Testis (tissue), 5 donors: ENCODE measurements around the gene CFD. TPM values are rescaled to one million over a fixed set of nuclear protein-coding genes. Genes with fewer than 3 reads are reported as not detected.

ENCODE experiments used
- DNase-seq: peaks from one replicate; pipeline ENCODE4 v3.0.0-alpha.2; 2019
- H3K27ac ChIP-seq, 2 donors: fragments of 200-600 bp; sonication (generic); one replicate each; pipeline ENCODE4 v1.5.1; 2019
- H3K27me3 ChIP-seq: fragments of 200-600 bp; sonication (generic); one replicate; pipeline ENCODE4 v1.5.1; 2019
- H3K36me3 ChIP-seq: fragments of 200-600 bp; sonication (generic); one replicate; pipeline ENCODE4 v1.5.1; 2017; ENCODE audit warnings: low read depth; ENCODE audit errors: missing control alignments
- H3K4me1 ChIP-seq: fragments of 200-600 bp; sonication (generic); one replicate; pipeline ENCODE4 v1.5.1; 2019
- H3K4me3 ChIP-seq, 2 donors: fragments of 200-600 bp; sonication (generic); one replicate each; pipeline ENCODE4 v1.5.1; 2017 to 2019
- H3K9me3 ChIP-seq: fragments of 200-600 bp; sonication (generic); one replicate; pipeline ENCODE4 v1.5.1; 2017
- POLR2A ChIP-seq: fragments of 450-650 bp; IDR thresholded peaks from one replicate; pipeline ENCODE4 v1.6.1; 2017; ENCODE audit warnings: antibody characterized with exemption, mild to moderate bottlenecking, moderate library complexity
- WGBS, 2 donors: methylation state at CpG; one replicate each; pipeline ENCODE4 v1.1.5; 2018; 5-methylcytosine and 5-hydroxymethylcytosine counted together
- intact Hi-C: fragments of 100-400 bp; cut with DNase I; formaldehyde crosslinking; loops from one replicate; pipeline ENCODE4 v1.15.1; 2023; ENCODE audit warnings: low total_unique reads
- long read RNA-seq, 2 donors: transcript quantifications; one replicate each; lab custom pipeline, GENCODE V29; 2026
- polyA plus RNA-seq: library from polyadenylated mRNA; stranded (reverse); fragments of 350-450 nt; fragmentation: Illumina TruSeq; extraction: RNeasy Lipid Tissue Mini Kit (QIAGEN cat#74804); gene quantifications from one replicate; pipeline ENCODE4 v1.2.3, GENCODE V29; 2014; ENCODE audit warnings: low read depth, low replicate concordance; ENCODE audit not compliant: insufficient read depth
- total RNA-seq, 2 donors: library from RNA; depleted of rRNA; stranded (reverse); fragments of >200 nt; gene quantifications; one replicate each; pipeline ENCODE4 v1.2.3, GENCODE V29; 2016
- TF ChIP-seq, protein P1 (sequence below), 3 experiments: fragments of 450-650 bp in 2 of 3; fragments of 200-600 bp in 1 of 3; sonication (generic) in 1 of 3; IDR thresholded peaks; one replicate each; pipeline ENCODE4 v1.5.1; 2016 to 2019; ENCODE audit warnings: antibody characterized with exemption in 3 of 3, mild to moderate bottlenecking in 2 of 3, moderate library complexity in 1 of 3

The CFD gene
- total RNA-seq (100 to 1,000 TPM in 1 of 2 donors, 10 to 100 TPM in 1; 83.1 to 185 TPM), polyA plus RNA-seq (84.3 TPM)
- long read RNA-seq, donor 1, result 0 reads
- long read RNA-seq, donor 2, partial matches to known transcripts, result 0 of 2 reads
- long read RNA-seq, donor 2, other reads (novel, unspliced or antisense), result 0 of 2 reads

DNA sequence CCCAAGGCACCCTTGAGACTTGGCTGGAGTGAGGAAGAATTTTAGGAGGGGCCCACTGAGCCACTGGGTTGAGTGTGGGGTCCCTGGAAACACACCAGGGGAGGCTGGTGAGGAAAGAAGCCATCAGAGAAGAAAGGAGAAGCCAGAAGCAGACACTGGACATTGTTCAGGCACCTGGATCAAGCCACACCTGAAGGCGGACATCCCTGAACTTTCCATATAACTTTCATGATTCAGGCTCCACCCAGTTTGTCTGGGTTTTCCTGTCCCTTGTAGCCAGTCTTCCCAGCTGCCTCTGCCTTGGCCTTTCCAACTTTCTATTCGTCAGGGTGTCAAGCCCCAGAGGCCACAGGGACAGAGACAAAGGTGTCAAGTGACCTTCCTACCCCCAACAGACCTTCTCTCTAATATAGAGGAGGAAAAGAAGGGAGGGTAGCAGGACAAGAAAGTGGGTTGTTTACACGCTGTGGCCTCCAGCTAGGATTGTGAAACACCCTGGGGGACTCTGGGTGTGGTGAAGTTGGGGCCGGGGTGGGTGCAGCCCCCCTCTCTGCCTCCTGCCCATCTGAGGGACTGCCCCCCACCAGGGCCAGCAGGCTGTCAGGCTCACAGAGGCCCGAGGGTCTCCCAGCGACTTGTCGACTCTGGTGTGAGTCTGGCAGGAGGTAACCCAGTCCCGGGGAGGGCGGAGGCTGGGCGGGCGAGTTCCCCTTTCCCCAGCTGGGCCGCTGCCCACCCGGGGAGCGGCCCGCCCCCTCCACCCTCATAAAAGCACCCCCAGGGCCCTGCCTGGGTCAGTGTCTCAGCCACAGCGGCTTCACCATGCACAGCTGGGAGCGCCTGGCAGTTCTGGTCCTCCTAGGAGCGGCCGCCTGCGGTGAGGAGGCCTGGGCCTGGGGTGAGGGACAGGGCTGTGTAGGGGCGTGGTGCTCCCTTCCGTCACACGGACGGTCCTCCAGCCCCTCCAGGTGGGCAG is at the start of gene CFD:
TSS of gene CFD (plus strand) at position 797 of the 976 bp plus-strand sequence. CDS start at position 823, 26 bp downstream.
- TF ChIP-seq, protein P1, sequence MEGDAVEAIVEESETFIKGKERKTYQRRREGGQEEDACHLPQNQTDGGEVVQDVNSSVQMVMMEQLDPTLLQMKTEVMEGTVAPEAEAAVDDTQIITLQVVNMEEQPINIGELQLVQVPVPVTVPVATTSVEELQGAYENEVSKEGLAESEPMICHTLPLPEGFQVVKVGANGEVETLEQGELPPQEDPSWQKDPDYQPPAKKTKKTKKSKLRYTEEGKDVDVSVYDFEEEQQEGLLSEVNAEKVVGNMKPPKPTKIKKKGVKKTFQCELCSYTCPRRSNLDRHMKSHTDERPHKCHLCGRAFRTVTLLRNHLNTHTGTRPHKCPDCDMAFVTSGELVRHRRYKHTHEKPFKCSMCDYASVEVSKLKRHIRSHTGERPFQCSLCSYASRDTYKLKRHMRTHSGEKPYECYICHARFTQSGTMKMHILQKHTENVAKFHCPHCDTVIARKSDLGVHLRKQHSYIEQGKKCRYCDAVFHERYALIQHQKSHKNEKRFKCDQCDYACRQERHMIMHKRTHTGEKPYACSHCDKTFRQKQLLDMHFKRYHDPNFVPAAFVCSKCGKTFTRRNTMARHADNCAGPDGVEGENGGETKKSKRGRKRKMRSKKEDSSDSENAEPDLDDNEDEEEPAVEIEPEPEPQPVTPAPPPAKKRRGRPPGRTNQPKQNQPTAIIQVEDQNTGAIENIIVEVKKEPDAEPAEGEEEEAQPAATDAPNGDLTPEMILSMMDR (IDR thresholded peaks at IDR 0.05), result no peak
- TF ChIP-seq POLR2A, result no peak
- no peaks in the 10 kb centered on the region for H3K9me3 ChIP-seq
- H3K27ac ChIP-seq, result peak within 1 kb of the TSS; percentile 3 to 80
- intact Hi-C loops, result no loop called here
- peaks cover 5% of the 10 kb centered on the region for H3K4me1 ChIP-seq
- WGBS, 2 donors, result 28 to 34% methylated on average over 8 to 21 of the region's 24 CpGs
- H3K36me3 ChIP-seq, result no peaks in the 10 kb centered on the region
- peak; percentile 58 for DNase-seq
- H3K4me3 ChIP-seq, result peak within 1 kb of the TSS; percentile 37 to 55
- H3K27me3 ChIP-seq, result no peaks in the 10 kb centered on the region

DNA sequence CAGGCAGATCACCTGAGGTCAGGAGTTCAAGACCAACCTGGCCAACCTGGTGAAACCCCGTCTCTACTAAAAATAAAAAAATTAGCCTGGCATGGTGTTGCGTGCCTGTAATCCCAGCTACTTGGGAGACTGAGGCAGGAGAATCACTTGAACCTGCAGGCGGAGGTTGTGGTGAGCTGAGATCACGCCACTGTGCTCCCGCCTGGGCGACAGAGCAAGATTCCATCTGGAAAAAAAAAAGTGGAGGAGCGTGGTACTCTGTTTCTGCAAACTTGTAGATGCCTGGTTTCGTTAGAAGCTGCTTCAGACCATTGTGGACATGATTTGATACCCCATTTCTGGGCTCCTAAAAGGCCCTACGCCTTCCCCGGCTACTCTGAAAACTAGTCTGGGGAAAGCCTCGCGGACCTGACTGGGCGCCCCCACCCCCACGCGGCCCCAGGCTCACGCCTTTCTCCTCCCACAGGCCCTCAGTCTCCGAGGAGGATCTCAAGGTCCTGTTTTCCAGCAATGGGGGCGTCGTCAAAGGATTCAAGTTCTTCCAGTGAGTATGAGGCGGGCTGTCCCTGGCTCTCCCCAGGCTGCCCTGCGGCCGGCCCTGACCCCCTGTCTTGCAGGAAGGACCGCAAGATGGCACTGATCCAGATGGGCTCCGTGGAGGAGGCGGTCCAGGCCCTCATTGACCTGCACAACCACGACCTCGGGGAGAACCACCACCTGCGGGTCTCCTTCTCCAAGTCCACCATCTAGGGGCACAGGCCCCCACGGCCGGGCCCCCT is 49.2 kb upstream of the CFD start:
- TF ChIP-seq POLR2A, result no peak
- TF ChIP-seq, protein P1 (IDR thresholded peaks at IDR 0.05), result no peak
- no peaks in the 10 kb centered on the region for H3K27me3 ChIP-seq
- DNase-seq, result no peak
- no peak overlapping the region for H3K27ac ChIP-seq
- peaks cover 6% of the 10 kb centered on the region for H3K4me1 ChIP-seq
- H3K4me3 ChIP-seq, result no peak overlapping the region
- 60 to 71% methylated on average over 22 to 30 of the region's 30 CpGs for WGBS, 2 donors
- intact Hi-C loops, result no loop called here
- no peaks in the 10 kb centered on the region for H3K36me3 ChIP-seq
- H3K9me3 ChIP-seq, result no peaks in the 10 kb centered on the region

DNA sequence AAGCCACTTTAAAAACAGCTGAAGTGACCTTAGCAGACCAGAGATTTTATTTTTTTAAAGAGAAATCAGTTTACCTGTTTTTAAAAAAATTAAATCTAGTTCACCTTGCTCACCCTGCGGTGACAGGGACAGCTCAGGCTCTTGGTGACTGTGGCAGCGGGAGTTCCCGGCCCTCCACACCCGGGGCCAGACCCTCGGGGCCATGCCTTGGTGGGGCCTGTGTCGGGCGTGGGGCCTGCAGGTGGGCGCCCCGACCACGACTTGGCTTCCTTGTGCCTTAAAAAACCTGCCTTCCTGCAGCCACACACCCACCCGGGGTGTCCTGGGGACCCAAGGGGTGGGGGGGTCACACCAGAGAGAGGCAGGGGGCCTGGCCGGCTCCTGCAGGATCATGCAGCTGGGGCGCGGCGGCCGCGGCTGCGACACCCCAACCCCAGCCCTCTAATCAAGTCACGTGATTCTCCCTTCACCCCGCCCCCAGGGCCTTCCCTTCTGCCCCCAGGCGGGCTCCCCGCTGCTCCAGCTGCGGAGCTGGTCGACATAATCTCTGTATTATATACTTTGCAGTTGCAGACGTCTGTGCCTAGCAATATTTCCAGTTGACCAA is 48.5 kb upstream of the CFD start:
- H3K36me3 ChIP-seq, result no peaks in the 10 kb centered on the region
- H3K27me3 ChIP-seq, result no peaks in the 10 kb centered on the region
- DNase-seq, result no peak
- intact Hi-C loops, result no loop called here
- TF ChIP-seq, protein P1 (IDR thresholded peaks at IDR 0.05), result no peak
- no peak for TF ChIP-seq POLR2A
- no peak overlapping the region for H3K4me3 ChIP-seq
- no peak overlapping the region for H3K27ac ChIP-seq
- H3K9me3 ChIP-seq, result no peaks in the 10 kb centered on the region
- peaks cover 6% of the 10 kb centered on the region for H3K4me1 ChIP-seq
- WGBS, 2 donors, result 58 to 61% methylated on average over 18 to 23 of the region's 25 CpGs

DNA sequence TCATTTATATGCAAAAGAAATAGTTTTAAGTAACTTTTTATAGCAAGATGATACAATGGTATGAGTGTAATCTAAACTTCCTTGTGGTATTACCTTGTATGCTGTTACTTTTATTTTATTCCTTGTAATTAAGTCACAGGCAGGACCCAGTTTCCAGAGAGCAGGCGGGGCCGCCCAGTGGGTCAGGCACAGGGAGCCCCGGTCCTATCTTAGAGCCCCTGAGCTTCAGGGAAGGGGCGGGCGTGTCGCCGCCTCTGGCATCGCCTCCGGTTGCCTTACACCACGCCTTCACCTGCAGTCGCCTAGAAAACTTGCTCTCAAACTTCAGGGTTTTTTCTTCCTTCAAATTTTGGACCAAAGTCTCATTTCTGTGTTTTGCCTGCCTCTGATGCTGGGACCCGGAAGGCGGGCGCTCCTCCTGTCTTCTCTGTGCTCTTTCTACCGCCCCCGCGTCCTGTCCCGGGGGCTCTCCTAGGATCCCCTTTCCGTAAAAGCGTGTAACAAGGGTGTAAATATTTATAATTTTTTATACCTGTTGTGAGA is 47.9 kb upstream of the CFD start:
- Histone ChIP-seq H3K36me3 (no peaks in the 10 kb centered on the region), H3K27ac (no peak overlapping the region), H3K27me3 (no peaks in the 10 kb centered on the region), H3K9me3 (no peaks in the 10 kb centered on the region), H3K4me3 (peak overlapping the region in 1 of 2 donors; percentile 26), H3K4me1 (peaks cover 5% of the 10 kb centered on the region)
- intact Hi-C loops, result no loop called here
- TF ChIP-seq POLR2A, result no peak
- no peak for DNase-seq
- 63 to 68% methylated on average over 20 of the region's 20 CpGs for WGBS, 2 donors
